Choroid plexus epithelial cell (primary cell): ENCODE results near the gene FBXL20.

Source experiments
- DNase-seq: peaks from one replicate; pipeline ENCODE4 v3.0.0-alpha.2; 2010; ENCODE audit warnings: low read depth
- H3K4me3 ChIP-seq: 2 replicates; pipeline ENCODE4 v1.5.1; 2011; ENCODE audit warnings: low read depth, mild to moderate bottlenecking, control low read depth, low read length, moderate library complexity
- TF ChIP-seq, protein P1 (sequence below): conservative IDR thresholded peaks from 2 replicates; pipeline ENCODE4 v1.5.1; 2011; ENCODE audit warnings: low read depth, mild to moderate bottlenecking, control low read depth, inconsistent platforms, low read length, moderate library complexity

Gene FBXL20

DNA sequence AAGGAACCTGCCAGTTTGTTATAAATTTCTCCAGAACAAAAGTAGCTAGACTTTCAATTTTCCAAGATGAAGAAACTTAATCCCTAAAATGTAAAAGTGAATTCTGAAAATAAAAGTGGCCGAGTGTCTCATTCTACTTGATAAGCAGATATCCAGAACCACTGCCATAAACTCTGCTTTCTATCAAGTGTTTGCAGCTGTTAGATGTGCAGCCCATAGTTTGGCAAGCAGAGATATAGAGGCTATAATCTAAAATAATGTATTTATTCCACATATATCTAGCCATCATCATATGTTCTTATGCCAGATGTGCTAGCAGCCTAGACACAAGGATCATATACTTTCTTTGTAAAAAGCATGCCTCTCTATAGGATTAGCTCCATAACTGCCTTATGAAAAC, 14.7 kb upstream of the FBXL20 start:
- H3K4me3 ChIP-seq: no peak overlapping the region
- TF ChIP-seq, protein P1, sequence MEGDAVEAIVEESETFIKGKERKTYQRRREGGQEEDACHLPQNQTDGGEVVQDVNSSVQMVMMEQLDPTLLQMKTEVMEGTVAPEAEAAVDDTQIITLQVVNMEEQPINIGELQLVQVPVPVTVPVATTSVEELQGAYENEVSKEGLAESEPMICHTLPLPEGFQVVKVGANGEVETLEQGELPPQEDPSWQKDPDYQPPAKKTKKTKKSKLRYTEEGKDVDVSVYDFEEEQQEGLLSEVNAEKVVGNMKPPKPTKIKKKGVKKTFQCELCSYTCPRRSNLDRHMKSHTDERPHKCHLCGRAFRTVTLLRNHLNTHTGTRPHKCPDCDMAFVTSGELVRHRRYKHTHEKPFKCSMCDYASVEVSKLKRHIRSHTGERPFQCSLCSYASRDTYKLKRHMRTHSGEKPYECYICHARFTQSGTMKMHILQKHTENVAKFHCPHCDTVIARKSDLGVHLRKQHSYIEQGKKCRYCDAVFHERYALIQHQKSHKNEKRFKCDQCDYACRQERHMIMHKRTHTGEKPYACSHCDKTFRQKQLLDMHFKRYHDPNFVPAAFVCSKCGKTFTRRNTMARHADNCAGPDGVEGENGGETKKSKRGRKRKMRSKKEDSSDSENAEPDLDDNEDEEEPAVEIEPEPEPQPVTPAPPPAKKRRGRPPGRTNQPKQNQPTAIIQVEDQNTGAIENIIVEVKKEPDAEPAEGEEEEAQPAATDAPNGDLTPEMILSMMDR: no peak
- no peak for DNase-seq

DNA sequence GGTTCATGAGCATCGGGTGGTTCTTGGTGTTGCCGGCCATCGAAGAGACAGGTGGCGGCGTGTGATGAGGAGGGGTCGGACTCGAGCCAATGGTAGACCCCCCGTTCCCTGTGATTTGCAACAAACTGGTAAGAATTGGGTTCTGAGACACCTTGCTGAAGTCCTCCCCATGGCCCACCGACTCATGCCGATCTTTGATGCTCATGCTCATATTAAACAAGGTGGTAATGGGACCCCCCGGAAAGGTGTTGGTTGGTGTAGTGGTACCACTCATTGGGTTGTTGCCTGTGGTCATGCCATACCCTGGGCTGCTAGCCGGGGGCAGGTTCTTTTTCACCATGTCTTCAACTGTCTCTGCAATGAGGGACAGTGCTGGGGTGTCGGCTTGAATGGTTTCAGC, 8.9 kb upstream of the FBXL20 start:
- no peak for DNase-seq
- no peak overlapping the region for H3K4me3 ChIP-seq
- TF ChIP-seq, protein P1: no peak

DNA sequence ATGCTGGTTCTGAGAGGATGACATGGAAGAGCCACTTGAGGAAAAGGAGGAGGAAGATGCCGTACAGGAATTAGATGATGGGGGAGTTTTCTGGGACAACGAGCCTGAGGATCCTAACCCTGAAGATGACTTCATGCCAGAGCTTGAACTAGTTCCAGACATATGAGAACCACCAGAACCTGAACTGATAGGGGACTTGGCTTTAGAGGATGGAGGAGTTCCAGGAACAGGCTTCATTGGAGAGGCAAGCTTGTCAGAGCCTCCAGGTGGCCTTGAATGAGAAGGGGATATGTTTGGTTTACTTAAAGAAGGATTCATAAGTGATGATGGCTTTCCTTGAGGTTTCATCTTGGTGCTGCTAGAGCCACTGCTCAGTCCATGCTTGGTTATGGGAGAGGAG, 6.9 kb upstream of the FBXL20 start:
- no peak overlapping the region for H3K4me3 ChIP-seq
- TF ChIP-seq, protein P1: no peak
- DNase-seq: no peak

DNA sequence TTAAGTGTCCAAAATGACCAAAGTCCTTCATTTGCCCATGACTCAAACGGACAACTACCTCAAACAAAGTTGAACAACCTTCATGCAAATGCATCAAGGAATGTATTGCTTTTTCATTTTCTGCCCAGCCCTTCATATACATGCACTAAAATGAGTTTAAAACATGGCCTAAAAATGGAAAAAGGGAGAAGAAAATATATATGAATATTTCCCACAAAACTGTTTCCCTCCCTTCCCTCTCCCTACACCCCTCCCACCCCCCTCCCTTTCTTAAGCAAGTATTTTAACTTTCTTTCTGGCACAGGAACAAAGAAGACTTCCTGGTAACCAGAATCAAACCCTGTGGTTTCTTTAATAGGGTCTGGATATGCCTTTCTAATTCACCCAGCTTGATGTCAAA, 5.5 kb upstream of the FBXL20 start:
- TF ChIP-seq, protein P1: no peak
- no peak overlapping the region for H3K4me3 ChIP-seq
- no peak for DNase-seq

DNA sequence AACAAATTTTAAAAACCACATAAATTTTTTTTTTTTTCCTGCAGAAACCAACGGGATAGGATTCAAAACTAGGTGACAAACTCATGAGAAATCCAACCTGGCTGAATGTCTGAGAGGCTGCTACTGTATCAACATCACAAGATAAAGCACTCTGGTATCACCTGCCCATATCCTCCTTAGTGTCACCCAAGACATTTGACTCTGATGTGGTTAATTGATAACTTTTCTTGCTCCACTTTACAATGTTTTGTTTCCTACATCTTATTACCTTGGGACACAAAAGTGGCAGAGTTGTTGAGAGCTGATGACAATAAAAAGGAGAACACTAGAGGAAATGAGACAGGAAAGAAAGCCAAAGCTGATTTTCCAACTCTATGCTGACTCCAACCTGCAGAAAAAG, 4.0 kb upstream of the FBXL20 start:
- TF ChIP-seq, protein P1: no peak
- H3K4me3 ChIP-seq: no peak overlapping the region
- DNase-seq: no peak

DNA sequence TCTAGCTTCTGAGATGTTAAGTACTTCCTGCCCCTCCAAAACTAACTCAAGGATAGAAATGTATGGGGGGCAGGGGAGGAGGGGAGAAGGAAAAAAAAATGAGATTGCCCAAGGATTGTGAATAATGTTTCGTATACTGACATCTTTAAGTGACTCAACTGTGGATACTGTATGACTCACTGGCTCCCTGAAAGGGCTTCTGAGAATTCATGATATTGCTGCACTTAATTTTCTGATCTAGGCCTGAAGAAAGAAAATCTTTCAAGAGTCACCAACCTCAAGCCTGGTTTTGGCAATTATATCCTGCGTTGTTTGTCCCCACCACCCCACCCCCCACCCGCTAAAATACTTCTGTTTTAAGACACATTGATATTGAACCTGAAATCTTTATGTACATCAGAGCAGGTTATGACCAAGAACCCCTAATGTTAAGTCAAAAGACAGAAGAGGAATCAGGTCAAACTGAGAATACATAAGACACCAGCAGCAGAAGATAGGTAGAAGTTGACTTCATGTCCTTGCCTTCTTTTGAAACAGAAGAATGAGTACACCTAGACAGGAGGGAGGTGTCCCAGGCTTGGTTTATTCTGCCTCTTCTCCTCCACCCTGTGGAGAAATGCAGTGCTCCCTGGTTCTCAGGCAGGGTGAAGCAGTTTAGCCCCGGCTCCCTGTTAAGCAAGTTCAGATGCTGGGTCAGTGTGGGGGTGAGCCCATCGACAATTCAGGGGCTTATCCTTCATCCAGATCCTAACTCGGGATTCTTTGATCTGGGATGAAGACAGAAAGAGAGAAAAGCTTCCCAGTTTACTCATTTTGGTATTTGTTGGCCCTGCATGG, 3.3 kb upstream of the FBXL20 start:
- TF ChIP-seq, protein P1: peak; percentile 19
- no peak overlapping the region for H3K4me3 ChIP-seq
- peak; percentile 85 for DNase-seq
